ENCODE data around the gene RNGTT.

RNGTT gene

GRCh38 chr6:88884361-88884760 lies 79.1 kb downstream of the RNGTT start:
- Histone ChIP-seq H3K4me1 (no peaks in the 10 kb centered on the region), H3K27me3 (no peaks in the 10 kb centered on the region), H3K9ac (no peak overlapping the region), H4K20me1 (no peaks in the 10 kb centered on the region), H3K4me2 (no peak overlapping the region), H3K9me3 (replicated peaks in 1 of 11) (0 out of 22 replicates have a peak, but pooled peaks cover 0 to 5% (median 0%) of the 10 kb centered on the region in 11 experiments), H3K27ac (no peak overlapping the region), H3K36me3 (peaks cover 0 to 34% (median 14%) of the 10 kb centered on the region in 11 experiments; a peak in 14 of 22 replicates), H3K4me3 (no peak overlapping the region)
- TF ChIP-seq Cebpa-rat (IDR thresholded peaks at IDR 0.05): no peak

GRCh38 chr6:88882536-88882935 lies 80.9 kb downstream of the RNGTT start:
- no peaks in the 10 kb centered on the region for H3K27me3 ChIP-seq
- no peaks in the 10 kb centered on the region for H3K4me1 ChIP-seq
- H4K20me1 ChIP-seq: no peaks in the 10 kb centered on the region
- no peak for TF ChIP-seq Cebpa-rat (IDR thresholded peaks at IDR 0.05)
- peaks cover 0 to 25% (median 9%) of the 10 kb centered on the region in 11 experiments; a peak in 13 of 22 replicates for H3K36me3 ChIP-seq
- H3K27ac ChIP-seq: no peak overlapping the region
- no peak overlapping the region for H3K4me2 ChIP-seq
- no peak overlapping the region for H3K9ac ChIP-seq
- 0 out of 22 replicates have a peak, but pooled peaks cover 0 to 5% (median 0%) of the 10 kb centered on the region in 11 experiments for H3K9me3 ChIP-seq (replicated peaks in 1 of 11)
- no peak overlapping the region for H3K4me3 ChIP-seq

GRCh38 chr6:88881451-88881850 lies 82.0 kb downstream of the RNGTT start:
- TF ChIP-seq Cebpa-rat (IDR thresholded peaks at IDR 0.05): no peak
- H3K27ac ChIP-seq: no peak overlapping the region
- H3K36me3 ChIP-seq: peaks cover 0 to 15% (median 0%) of the 10 kb centered on the region in 11 experiments; a peak in 7 of 22 replicates
- H3K4me3 ChIP-seq: no peak overlapping the region
- H3K27me3 ChIP-seq: no peaks in the 10 kb centered on the region
- no peaks in the 10 kb centered on the region for H3K4me1 ChIP-seq
- no peak overlapping the region for H3K9ac ChIP-seq
- H4K20me1 ChIP-seq: no peaks in the 10 kb centered on the region
- 0 out of 22 replicates have a peak, but pooled peaks cover 0 to 5% (median 0%) of the 10 kb centered on the region in 11 experiments for H3K9me3 ChIP-seq (replicated peaks in 1 of 11)
- H3K4me2 ChIP-seq: no peak overlapping the region

DNA sequence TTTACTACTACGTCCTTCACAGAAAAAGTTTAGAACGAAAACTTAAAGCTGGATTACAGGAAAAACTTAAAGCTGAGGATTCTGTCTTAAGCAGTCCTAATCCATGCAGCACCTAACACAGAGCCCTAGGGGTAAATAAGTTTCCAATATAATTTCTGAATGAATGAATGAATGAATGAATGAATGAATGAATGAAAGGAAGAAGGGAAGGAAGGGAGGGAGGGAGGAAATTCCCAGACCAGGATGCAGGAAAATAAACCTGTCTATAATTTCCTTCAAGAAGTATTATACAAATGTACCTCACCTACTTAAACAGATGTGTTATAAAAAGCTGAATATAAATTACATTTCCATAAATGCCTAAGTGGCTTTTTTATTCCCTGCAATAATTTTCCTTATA lies 83.4 kb downstream of the RNGTT start:
- TF ChIP-seq Cebpa-rat (IDR thresholded peaks at IDR 0.05): no peak
- Histone ChIP-seq H3K4me2 (no peak overlapping the region), H3K27ac (no peak overlapping the region), H3K4me1 (no peaks in the 10 kb centered on the region), H4K20me1 (no peaks in the 10 kb centered on the region), H3K27me3 (no peaks in the 10 kb centered on the region), H3K4me3 (no peak overlapping the region), H3K9ac (no peak overlapping the region), H3K9me3 (replicated peaks in 1 of 11) (no peaks in the 10 kb centered on the region), H3K36me3 (peaks cover 0 to 3% (median 0%) of the 10 kb centered on the region in 11 experiments; a peak in 4 of 22 replicates)

DNA sequence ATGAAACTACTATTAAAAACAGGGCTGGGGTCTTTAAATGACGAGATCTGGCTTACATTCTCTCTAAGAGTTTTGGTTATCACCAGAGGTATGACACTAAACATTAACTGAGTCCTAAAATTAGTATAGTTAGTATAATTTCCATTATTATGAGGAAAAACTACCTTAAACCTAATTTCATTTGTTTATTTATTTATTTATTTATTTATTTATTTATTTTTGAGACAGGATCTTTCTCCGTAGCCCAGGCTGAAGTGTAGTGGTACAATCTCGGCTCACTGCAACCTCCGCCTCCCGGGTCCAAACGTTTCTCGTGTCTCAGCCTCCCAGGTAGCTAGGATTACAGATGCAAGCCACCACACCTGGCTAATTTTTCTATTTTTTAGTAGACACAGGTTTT lies 85.5 kb downstream of the RNGTT start:
- Histone ChIP-seq H3K27me3 (no peaks in the 10 kb centered on the region), H3K36me3 (no peaks in the 10 kb centered on the region), H3K9me3 (replicated peaks in 1 of 11) (no peaks in the 10 kb centered on the region), H3K27ac (no peak overlapping the region), H3K4me1 (no peaks in the 10 kb centered on the region), H3K4me2 (no peak overlapping the region), H3K9ac (no peak overlapping the region), H4K20me1 (no peaks in the 10 kb centered on the region), H3K4me3 (no peak overlapping the region)
- no peak for TF ChIP-seq Cebpa-rat (IDR thresholded peaks at IDR 0.05)

GRCh38 chr6:88872962-88873361 lies 90.5 kb downstream of the RNGTT start:
- H3K4me2 ChIP-seq: no peak overlapping the region
- TF ChIP-seq Cebpa-rat (IDR thresholded peaks at IDR 0.05): no peak
- H3K9me3 ChIP-seq (replicated peaks in 1 of 11): no peaks in the 10 kb centered on the region
- no peak overlapping the region for H3K27ac ChIP-seq
- no peaks in the 10 kb centered on the region for H4K20me1 ChIP-seq
- no peak overlapping the region for H3K9ac ChIP-seq
- no peaks in the 10 kb centered on the region for H3K27me3 ChIP-seq
- no peaks in the 10 kb centered on the region for H3K4me1 ChIP-seq
- H3K36me3 ChIP-seq: no peaks in the 10 kb centered on the region
- no peak overlapping the region for H3K4me3 ChIP-seq

DNA sequence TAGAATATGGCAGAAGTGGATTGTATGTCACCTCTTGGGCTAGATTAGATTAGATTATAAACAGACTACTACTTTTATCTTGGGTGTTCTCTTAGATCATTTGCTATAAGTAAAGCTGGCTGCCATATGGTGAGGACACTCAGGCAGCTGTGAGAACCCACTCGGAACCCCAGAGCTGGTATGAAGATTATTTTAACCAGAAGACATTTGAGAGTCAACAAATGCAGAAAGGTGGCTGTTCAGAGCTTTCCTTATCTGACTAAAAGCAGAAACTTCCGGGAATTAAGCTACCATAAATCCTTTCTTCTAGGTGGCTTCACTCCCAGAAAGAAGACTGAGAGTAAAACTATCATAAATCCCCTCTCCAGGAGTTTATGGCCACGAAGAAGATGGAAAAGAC lies 91.9 kb downstream of the RNGTT start:
- H3K27ac ChIP-seq: no peak overlapping the region
- no peaks in the 10 kb centered on the region for H3K4me1 ChIP-seq
- H4K20me1 ChIP-seq: no peaks in the 10 kb centered on the region
- H3K27me3 ChIP-seq: no peaks in the 10 kb centered on the region
- no peaks in the 10 kb centered on the region for H3K9me3 ChIP-seq (replicated peaks in 1 of 11)
- H3K4me3 ChIP-seq: no peak overlapping the region
- no peak overlapping the region for H3K4me2 ChIP-seq
- H3K36me3 ChIP-seq: no peaks in the 10 kb centered on the region
- TF ChIP-seq Cebpa-rat (IDR thresholded peaks at IDR 0.05): no peak
- H3K9ac ChIP-seq: no peak overlapping the region

DNA sequence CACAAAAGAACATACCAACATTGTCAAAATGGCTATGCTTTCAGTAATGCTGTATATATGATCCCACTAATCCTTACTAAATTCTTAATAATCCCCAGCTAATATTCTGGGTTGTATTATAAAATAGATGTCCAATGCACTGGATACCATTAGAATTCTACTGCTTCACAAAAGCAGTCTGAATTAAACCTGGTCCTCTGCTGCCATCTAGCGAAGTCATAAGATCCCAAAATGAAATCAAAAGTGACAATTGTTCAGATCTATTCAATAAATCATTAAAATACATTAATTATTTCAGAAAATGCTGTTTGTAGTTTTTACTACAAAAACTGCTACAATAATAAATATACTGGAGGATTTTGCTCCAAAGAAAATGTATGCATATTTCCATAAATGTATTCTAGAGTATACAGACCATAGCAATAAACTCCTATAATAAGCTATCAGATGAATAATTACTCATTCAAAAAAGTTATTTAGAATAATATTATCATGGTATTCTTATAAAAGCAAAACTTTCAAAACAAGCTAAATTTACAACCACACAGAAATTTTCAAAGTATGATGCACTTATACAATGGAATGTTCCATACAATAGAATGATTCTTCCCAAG lies 92.6 kb downstream of the RNGTT start:
- H3K9me3 ChIP-seq (replicated peaks in 1 of 11): no peaks in the 10 kb centered on the region
- no peak overlapping the region for H3K27ac ChIP-seq
- no peak overlapping the region for H3K4me2 ChIP-seq
- no peaks in the 10 kb centered on the region for H3K27me3 ChIP-seq
- no peaks in the 10 kb centered on the region for H4K20me1 ChIP-seq
- no peaks in the 10 kb centered on the region for H3K36me3 ChIP-seq
- TF ChIP-seq Cebpa-rat (IDR thresholded peaks at IDR 0.05): no peak
- H3K9ac ChIP-seq: no peak overlapping the region
- H3K4me3 ChIP-seq: no peak overlapping the region
- no peaks in the 10 kb centered on the region for H3K4me1 ChIP-seq

DNA sequence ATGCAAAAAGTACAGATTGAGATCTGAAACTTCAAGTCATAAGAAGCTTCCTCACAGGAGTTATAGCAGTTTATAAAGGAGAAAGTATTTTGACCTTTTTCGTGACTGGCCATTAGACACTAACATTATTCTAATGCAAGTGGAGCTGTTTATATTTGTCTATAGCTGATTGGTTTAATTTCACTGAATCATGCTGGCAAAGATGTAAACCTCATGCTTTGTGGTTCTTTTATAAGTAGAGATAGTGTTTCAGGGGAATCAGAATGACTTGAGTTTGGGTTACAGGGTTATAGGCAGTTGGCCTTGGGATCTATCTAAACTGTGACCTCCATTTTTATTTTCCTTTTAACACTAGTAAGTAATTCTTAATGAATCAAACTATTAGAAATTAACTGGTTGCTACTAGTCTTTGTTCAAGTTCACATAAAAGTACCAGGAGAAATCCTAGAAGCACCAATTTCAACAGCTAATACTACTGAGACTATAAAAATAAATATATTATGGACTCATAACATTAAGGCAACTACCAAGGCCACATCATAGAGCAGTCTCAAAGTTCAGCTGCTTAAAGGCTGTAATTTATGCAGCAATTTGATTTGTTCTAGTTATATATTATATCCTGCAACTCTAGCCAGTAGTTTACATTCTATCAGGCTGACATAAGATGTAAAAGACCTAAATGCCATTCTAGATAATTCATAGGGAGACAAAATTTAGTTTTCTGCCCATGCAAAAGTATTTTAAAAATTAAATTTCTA lies 94.0 kb downstream of the RNGTT start:
- no peak overlapping the region for H3K4me3 ChIP-seq
- no peaks in the 10 kb centered on the region for H3K4me1 ChIP-seq
- H3K27me3 ChIP-seq: no peaks in the 10 kb centered on the region
- no peak overlapping the region for H3K27ac ChIP-seq
- no peaks in the 10 kb centered on the region for H4K20me1 ChIP-seq
- no peak overlapping the region for H3K4me2 ChIP-seq
- no peak overlapping the region for H3K9ac ChIP-seq
- no peaks in the 10 kb centered on the region for H3K9me3 ChIP-seq (replicated peaks in 1 of 11)
- H3K36me3 ChIP-seq: no peaks in the 10 kb centered on the region
- TF ChIP-seq Cebpa-rat (IDR thresholded peaks at IDR 0.05): no peak

All from BLaER1 treated with 17β-estradiol and CSF1 and Interleukin-3, amounts not matched to agents 10 nM and 100 nM (cell line).